Glutamatergic neuron (in vitro differentiated cells): ENCODE measurements around the gene ATL1. TPM values are rescaled to one million over a fixed set of nuclear protein-coding genes. Genes with fewer than 3 reads are reported as not detected.

Experiments used
- DNase-seq: peaks from one replicate; pipeline ENCODE4 v3.0.0; 2022
- H3K27ac Mint-ChIP-seq: one replicate; pipeline ENCODE4 v1.8.0; 2020; ENCODE audit warnings: mild to moderate bottlenecking, mixed read lengths, inconsistent platforms; ENCODE audit not compliant: unreplicated experiment
- H3K27me3 Mint-ChIP-seq: one replicate; pipeline ENCODE4 v1.8.0; 2020; ENCODE audit warnings: mild to moderate bottlenecking, moderate library complexity, mixed read lengths, inconsistent platforms; ENCODE audit not compliant: unreplicated experiment
- H3K36me3 Mint-ChIP-seq: one replicate; pipeline ENCODE4 v1.8.0; 2020; ENCODE audit warnings: mild to moderate bottlenecking, mixed read lengths, inconsistent platforms; ENCODE audit not compliant: unreplicated experiment
- H3K4me1 Mint-ChIP-seq: one replicate; pipeline ENCODE4 v1.8.0; 2020; ENCODE audit warnings: mild to moderate bottlenecking, low read depth, mixed read lengths, inconsistent platforms; ENCODE audit not compliant: unreplicated experiment
- H3K4me3 Mint-ChIP-seq: one replicate; pipeline ENCODE4 v1.8.0; 2020; ENCODE audit warnings: mild to moderate bottlenecking, mixed read lengths, inconsistent platforms; ENCODE audit not compliant: unreplicated experiment
- H3K9me3 Mint-ChIP-seq: one replicate; pipeline ENCODE4 v1.8.0; 2020; ENCODE audit warnings: mild to moderate bottlenecking, moderate library complexity, mixed read lengths, inconsistent platforms; ENCODE audit not compliant: unreplicated experiment
- CTCF ChIP-seq: fragments of 200-600 bp; sonication (generic); IDR thresholded peaks from one replicate; pipeline ENCODE4 v1.5.0; 2021; ENCODE audit not compliant: partially characterized antibody, unreplicated experiment
- total RNA-seq: library from RNA; stranded (reverse); fragmentation: NEBNext Ultra II Directional; extraction: Animal tissue kit (Norgen Biotek cat#: 25700); gene quantifications from one replicate; pipeline ENCODE4 v1.2.1, GENCODE V29; 2021; ENCODE audit not compliant: unreplicated experiment

Gene ATL1
- total RNA-seq, 1 donor from 2014 or later = 44.0 TPM

- Mint-ChIP-seq H3K27ac (no peak overlapping the region), H3K4me1 (peaks cover 5% of the 10 kb centered on the region), H3K9me3 (no peaks in the 10 kb centered on the region), H3K36me3 (no peaks in the 10 kb centered on the region), H3K27me3 (no peaks in the 10 kb centered on the region), H3K4me3 (no peak overlapping the region)
- no peak for TF ChIP-seq CTCF
- no peak for DNase-seq
These were observed 18.0 kb downstream of the ATL1 start for GRCh38 chr14:50577982-50578381.

- Mint-ChIP-seq H3K4me3 (no peak overlapping the region), H3K27me3 (no peaks in the 10 kb centered on the region), H3K4me1 (peaks cover 5% of the 10 kb centered on the region), H3K9me3 (no peaks in the 10 kb centered on the region), H3K36me3 (no peaks in the 10 kb centered on the region), H3K27ac (no peak overlapping the region)
- no peak for DNase-seq
- no peak for TF ChIP-seq CTCF
These were observed 18.5 kb downstream of the ATL1 start for GRCh38 chr14:50578433-50578832.

GRCh38 chr14:50590464-50590863 is 30.5 kb downstream of the ATL1 start:
- Mint-ChIP-seq H3K36me3 (peaks cover 7% of the 10 kb centered on the region), H3K27me3 (no peaks in the 10 kb centered on the region), H3K9me3 (no peaks in the 10 kb centered on the region), H3K27ac (no peak overlapping the region), H3K4me3 (no peak overlapping the region), H3K4me1 (no peaks in the 10 kb centered on the region)
- DNase-seq = no peak
- TF ChIP-seq CTCF = no peak

- TF ChIP-seq CTCF = no peak
- H3K9me3 Mint-ChIP-seq = no peaks in the 10 kb centered on the region
- no peaks in the 10 kb centered on the region for H3K4me1 Mint-ChIP-seq
- H3K36me3 Mint-ChIP-seq = peaks cover 7% of the 10 kb centered on the region
- H3K4me3 Mint-ChIP-seq = no peak overlapping the region
- no peak for DNase-seq
- H3K27ac Mint-ChIP-seq = no peak overlapping the region
- H3K27me3 Mint-ChIP-seq = no peaks in the 10 kb centered on the region
These were observed 34.8 kb downstream of the ATL1 start for GRCh38 chr14:50594577-50595316.

- TF ChIP-seq CTCF = no peak
- H3K36me3 Mint-ChIP-seq = no peaks in the 10 kb centered on the region
- no peaks in the 10 kb centered on the region for H3K9me3 Mint-ChIP-seq
- H3K4me1 Mint-ChIP-seq = peaks cover 2% of the 10 kb centered on the region
- no peak overlapping the region for H3K4me3 Mint-ChIP-seq
- H3K27me3 Mint-ChIP-seq = no peaks in the 10 kb centered on the region
- DNase-seq = no peak
- H3K27ac Mint-ChIP-seq = no peak overlapping the region
These were observed 38.8 kb downstream of the ATL1 start for GRCh38 chr14:50598765-50599164.
